ENCODE results near the gene ITPR2.

GRCh38 chr12:26435069-26435404 lies 398.0 kb downstream of the ITPR2 start:
- TF ChIP-seq, protein P1, sequence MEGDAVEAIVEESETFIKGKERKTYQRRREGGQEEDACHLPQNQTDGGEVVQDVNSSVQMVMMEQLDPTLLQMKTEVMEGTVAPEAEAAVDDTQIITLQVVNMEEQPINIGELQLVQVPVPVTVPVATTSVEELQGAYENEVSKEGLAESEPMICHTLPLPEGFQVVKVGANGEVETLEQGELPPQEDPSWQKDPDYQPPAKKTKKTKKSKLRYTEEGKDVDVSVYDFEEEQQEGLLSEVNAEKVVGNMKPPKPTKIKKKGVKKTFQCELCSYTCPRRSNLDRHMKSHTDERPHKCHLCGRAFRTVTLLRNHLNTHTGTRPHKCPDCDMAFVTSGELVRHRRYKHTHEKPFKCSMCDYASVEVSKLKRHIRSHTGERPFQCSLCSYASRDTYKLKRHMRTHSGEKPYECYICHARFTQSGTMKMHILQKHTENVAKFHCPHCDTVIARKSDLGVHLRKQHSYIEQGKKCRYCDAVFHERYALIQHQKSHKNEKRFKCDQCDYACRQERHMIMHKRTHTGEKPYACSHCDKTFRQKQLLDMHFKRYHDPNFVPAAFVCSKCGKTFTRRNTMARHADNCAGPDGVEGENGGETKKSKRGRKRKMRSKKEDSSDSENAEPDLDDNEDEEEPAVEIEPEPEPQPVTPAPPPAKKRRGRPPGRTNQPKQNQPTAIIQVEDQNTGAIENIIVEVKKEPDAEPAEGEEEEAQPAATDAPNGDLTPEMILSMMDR (IDR thresholded peaks at IDR 0.05; ENCODE audit: low read length): no peak
- TF ChIP-seq EZH2 (IDR thresholded peaks at IDR 0.05; ENCODE audit: borderline replicate concordance, low read length): no peak

Measured in OCI-LY1 (cell line).